A549 (cell line): ENCODE results near the gene PSG1.

Experiments
- CTCF ChIP-seq: fragments of >200 bp; sonication (Bioruptor Twin); formaldehyde crosslinking; IDR thresholded peaks from 3 replicates; pipeline ENCODE4 v1.5.1; 2016
- EP300 ChIP-seq, 2 experiments: fragments of >200 bp; sonication (Bioruptor Twin); formaldehyde crosslinking; IDR thresholded peaks; 2 replicates in 1 of 2; 3 replicates in 1 of 2; pipeline ENCODE4 v1.6.1; 2016 to 2017
- POLR2A ChIP-seq: IDR thresholded peaks from 2 replicates; pipeline ENCODE4 v1.6.1; 2012; ENCODE audit warnings: mild to moderate bottlenecking, low read length

- TF ChIP-seq POLR2A = no peak
- no peak for TF ChIP-seq EP300 (IDR thresholded peaks at IDR 0.05)
- TF ChIP-seq CTCF = no peak
Observed at GRCh38 chr19:42816894-42817293, 62.6 kb downstream of the PSG1 start.
